ENCODE results near the gene MAD1L1.

DNA sequence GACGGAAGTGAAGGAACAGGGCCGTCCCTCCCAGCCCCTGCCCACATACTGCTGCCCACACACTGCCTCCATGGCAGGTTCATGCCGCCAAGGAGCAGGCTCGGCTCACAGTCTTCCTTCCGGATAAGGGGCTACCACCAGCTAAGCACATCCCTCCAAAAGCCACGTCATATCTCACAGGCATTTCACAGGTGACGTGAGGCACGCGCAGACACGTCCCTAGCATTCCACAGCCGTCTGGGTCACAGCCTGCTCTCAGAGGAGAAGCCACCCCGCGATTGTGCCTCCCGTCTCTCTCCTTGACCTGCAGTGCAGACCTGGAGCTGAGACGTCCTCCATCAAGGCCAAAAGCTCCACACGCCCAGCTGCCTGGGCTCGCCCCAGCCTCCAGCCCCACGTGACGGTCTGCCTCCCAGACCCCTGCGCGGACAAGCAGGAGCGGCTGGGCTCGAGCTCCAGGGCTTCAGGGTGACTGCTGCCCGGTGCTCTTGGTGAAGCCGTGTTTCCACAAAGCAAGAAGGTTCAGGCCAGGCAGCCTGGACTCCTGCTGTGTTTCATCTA lies 114.0 kb downstream of the MAD1L1 start:
- TF ChIP-seq, protein P1, sequence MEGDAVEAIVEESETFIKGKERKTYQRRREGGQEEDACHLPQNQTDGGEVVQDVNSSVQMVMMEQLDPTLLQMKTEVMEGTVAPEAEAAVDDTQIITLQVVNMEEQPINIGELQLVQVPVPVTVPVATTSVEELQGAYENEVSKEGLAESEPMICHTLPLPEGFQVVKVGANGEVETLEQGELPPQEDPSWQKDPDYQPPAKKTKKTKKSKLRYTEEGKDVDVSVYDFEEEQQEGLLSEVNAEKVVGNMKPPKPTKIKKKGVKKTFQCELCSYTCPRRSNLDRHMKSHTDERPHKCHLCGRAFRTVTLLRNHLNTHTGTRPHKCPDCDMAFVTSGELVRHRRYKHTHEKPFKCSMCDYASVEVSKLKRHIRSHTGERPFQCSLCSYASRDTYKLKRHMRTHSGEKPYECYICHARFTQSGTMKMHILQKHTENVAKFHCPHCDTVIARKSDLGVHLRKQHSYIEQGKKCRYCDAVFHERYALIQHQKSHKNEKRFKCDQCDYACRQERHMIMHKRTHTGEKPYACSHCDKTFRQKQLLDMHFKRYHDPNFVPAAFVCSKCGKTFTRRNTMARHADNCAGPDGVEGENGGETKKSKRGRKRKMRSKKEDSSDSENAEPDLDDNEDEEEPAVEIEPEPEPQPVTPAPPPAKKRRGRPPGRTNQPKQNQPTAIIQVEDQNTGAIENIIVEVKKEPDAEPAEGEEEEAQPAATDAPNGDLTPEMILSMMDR (IDR thresholded peaks at IDR 0.05), result no peak
- TF ChIP-seq POLR2A (IDR thresholded peaks at IDR 0.05), result no peak
